A549 (cell line): ENCODE results near the gene LCOR.

Experiments used
- ATOH8 ChIP-seq: fragments of 250-450 bp; sonication (Bioruptor Pico); IDR thresholded peaks from 2 replicates; pipeline ENCODE4 v1.5.0; 2020; ENCODE audit warnings: low read depth, mild to moderate bottlenecking, moderate library complexity
- BHLHE40 ChIP-seq: IDR thresholded peaks from 2 replicates; pipeline ENCODE4 v1.6.1; 2012; ENCODE audit warnings: low read depth, low read length, inconsistent platforms
- CTCF ChIP-seq: fragments of >200 bp; sonication (Bioruptor Twin); formaldehyde crosslinking; IDR thresholded peaks from 3 replicates; pipeline ENCODE4 v1.5.1; 2016
- EP300 ChIP-seq, 2 experiments: fragments of >200 bp; sonication (Bioruptor Twin); formaldehyde crosslinking; IDR thresholded peaks; 2 replicates in 1 of 2; 3 replicates in 1 of 2; pipeline ENCODE4 v1.6.1; 2016 to 2017
- HES2 ChIP-seq: fragments of >200 bp; sonication (Bioruptor Twin); formaldehyde crosslinking; IDR thresholded peaks from 2 replicates; pipeline ENCODE4 v1.6.1; 2016
- HOXB5 ChIP-seq: fragments of 250-450 bp; sonication (Bioruptor Pico); IDR thresholded peaks from 2 replicates; pipeline ENCODE4 v1.5.0; 2020; ENCODE audit warnings: mild to moderate bottlenecking, moderate library complexity
- JUN ChIP-seq, 2 experiments: fragments of >200 bp; sonication (Bioruptor Twin); formaldehyde crosslinking; IDR thresholded peaks; 2 replicates in 1 of 2; 3 replicates in 1 of 2; pipeline ENCODE4 v1.6.1; 2016 to 2017
- MAZ ChIP-seq: fragments of 150-350 bp; IDR thresholded peaks from 2 replicates; pipeline ENCODE4 v1.6.1; 2014; ENCODE audit warnings: antibody characterized with exemption, low read depth, low read length, borderline replicate concordance
- POLR2A ChIP-seq: IDR thresholded peaks from 2 replicates; pipeline ENCODE4 v1.6.1; 2012; ENCODE audit warnings: mild to moderate bottlenecking, low read length
- POLR2AphosphoS2 ChIP-seq: conservative IDR thresholded peaks from 2 replicates; pipeline ENCODE4 v1.6.1; 2012; ENCODE audit warnings: low read length, improper control_type of control experiment, inconsistent platforms
- RCOR1 ChIP-seq: fragments of 150-350 bp; IDR thresholded peaks from 2 replicates; pipeline ENCODE4 v1.6.1; 2014; ENCODE audit warnings: antibody characterized with exemption, low read length, low read depth
- REST ChIP-seq: fragments of 200-600 bp; sonication (generic); IDR thresholded peaks from 2 replicates; pipeline ENCODE4 v1.6.1; 2016; ENCODE audit warnings: antibody characterized with exemption, mild to moderate bottlenecking, moderate library complexity
- RFX5 ChIP-seq: fragments of 450-650 bp; IDR thresholded peaks from 2 replicates; pipeline ENCODE4 v1.7.1; 2014; ENCODE audit warnings: antibody characterized with exemption, mild to moderate bottlenecking, moderate library complexity
- ZSCAN20 ChIP-seq: fragments of 250-450 bp; sonication (Bioruptor Pico); IDR thresholded peaks from 2 replicates; pipeline ENCODE4 v1.8.0; 2022; ENCODE audit warnings: mild to moderate bottlenecking, moderate library complexity

- no peak for TF ChIP-seq POLR2AphosphoS2
- no peak for TF ChIP-seq CTCF
- no peak for TF ChIP-seq RFX5
- no peak for TF ChIP-seq MAZ
- TF ChIP-seq EP300 (IDR thresholded peaks at IDR 0.05) = no peak
- TF ChIP-seq BHLHE40 = no peak
- no peak for TF ChIP-seq ATOH8 (CRISPR knock-in tag)
- no peak for TF ChIP-seq HOXB5 (CRISPR knock-in tag)
- TF ChIP-seq POLR2A = no peak
- no peak for TF ChIP-seq HES2
- TF ChIP-seq JUN (IDR thresholded peaks at IDR 0.05) = no peak
- TF ChIP-seq RCOR1 = no peak
- no peak for TF ChIP-seq REST
- TF ChIP-seq ZSCAN20 (CRISPR knock-in tag) = no peak
Observed at GRCh38 chr10:97023401-97024167, 191.5 kb downstream of the LCOR start.
